GM12875 (cell line): ENCODE measurements around the gene ARPP21.

Source experiments
- H3K4me3 ChIP-seq: one replicate; pipeline ENCODE4 v1.5.1; 2011; ENCODE audit warnings: low read depth, low read length, control low read depth
- TF ChIP-seq, protein P1 (sequence below): IDR thresholded peaks from 2 replicates; pipeline ENCODE4 v1.5.1; 2011; ENCODE audit warnings: low read depth, mild to moderate bottlenecking, control low read depth, inconsistent platforms, low read length, moderate library complexity, borderline replicate concordance; ENCODE audit not compliant: insufficient read depth

ARPP21 gene

DNA sequence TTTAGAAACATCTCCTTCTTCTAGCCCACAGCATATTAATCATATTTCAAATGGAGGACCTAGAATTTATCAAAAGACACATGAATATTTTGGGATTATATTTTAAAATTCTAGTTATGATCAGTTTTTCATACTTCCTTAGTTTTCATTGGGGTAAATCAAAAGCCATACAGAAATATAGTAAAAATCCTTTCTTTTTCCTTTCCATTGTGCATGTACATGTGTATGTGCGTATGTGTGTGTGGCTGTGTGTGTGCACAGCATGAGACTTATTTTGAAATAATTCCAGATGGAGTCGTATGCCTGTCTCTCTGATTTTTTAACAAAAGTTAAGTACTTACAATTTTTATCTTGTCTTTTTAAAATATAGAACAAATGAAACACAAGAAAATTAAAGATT is 94.5 kb downstream of the ARPP21 start:
- no peak overlapping the region for H3K4me3 ChIP-seq
- TF ChIP-seq, protein P1, sequence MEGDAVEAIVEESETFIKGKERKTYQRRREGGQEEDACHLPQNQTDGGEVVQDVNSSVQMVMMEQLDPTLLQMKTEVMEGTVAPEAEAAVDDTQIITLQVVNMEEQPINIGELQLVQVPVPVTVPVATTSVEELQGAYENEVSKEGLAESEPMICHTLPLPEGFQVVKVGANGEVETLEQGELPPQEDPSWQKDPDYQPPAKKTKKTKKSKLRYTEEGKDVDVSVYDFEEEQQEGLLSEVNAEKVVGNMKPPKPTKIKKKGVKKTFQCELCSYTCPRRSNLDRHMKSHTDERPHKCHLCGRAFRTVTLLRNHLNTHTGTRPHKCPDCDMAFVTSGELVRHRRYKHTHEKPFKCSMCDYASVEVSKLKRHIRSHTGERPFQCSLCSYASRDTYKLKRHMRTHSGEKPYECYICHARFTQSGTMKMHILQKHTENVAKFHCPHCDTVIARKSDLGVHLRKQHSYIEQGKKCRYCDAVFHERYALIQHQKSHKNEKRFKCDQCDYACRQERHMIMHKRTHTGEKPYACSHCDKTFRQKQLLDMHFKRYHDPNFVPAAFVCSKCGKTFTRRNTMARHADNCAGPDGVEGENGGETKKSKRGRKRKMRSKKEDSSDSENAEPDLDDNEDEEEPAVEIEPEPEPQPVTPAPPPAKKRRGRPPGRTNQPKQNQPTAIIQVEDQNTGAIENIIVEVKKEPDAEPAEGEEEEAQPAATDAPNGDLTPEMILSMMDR: no peak

DNA sequence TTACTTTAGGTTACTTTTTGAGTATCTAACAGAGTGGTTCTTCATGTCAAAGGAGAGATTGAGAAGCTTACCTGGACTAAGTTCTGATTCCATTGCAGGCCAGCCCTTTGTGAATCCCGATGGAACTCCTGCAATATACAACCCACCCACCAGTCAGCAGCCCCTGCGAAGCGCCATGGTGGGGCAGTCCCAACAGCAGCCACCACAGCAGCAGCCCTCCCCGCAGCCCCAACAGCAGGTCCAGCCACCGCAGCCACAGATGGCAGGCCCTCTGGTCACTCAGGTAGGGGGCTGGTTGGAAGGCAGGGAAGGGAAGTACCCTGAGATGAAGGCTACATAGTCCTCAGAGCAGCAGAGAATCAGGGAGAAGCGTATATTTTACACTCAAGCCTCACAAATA is 97.8 kb downstream of the ARPP21 start:
- no peak overlapping the region for H3K4me3 ChIP-seq
- TF ChIP-seq, protein P1: no peak

DNA sequence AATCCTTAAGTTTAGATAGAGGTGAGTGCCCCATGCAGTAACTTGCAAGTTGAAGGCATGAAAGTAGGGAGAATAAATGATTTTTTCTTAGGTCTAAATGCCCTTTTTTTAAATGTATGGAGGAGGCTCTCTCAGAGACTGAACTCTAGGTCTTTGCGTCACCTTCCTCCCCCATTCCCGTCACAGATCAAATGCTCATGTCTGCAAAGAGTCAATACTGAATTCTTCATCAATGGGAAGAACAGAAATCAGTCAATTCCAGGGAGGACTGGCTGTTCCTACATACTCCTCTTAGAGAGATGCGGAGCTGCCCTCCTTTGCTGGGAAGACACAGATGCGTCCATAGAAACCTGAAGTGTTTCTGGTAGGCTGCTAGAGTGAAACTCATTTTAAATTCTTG is 98.2 kb downstream of the ARPP21 start:
- TF ChIP-seq, protein P1: no peak
- H3K4me3 ChIP-seq: no peak overlapping the region

DNA sequence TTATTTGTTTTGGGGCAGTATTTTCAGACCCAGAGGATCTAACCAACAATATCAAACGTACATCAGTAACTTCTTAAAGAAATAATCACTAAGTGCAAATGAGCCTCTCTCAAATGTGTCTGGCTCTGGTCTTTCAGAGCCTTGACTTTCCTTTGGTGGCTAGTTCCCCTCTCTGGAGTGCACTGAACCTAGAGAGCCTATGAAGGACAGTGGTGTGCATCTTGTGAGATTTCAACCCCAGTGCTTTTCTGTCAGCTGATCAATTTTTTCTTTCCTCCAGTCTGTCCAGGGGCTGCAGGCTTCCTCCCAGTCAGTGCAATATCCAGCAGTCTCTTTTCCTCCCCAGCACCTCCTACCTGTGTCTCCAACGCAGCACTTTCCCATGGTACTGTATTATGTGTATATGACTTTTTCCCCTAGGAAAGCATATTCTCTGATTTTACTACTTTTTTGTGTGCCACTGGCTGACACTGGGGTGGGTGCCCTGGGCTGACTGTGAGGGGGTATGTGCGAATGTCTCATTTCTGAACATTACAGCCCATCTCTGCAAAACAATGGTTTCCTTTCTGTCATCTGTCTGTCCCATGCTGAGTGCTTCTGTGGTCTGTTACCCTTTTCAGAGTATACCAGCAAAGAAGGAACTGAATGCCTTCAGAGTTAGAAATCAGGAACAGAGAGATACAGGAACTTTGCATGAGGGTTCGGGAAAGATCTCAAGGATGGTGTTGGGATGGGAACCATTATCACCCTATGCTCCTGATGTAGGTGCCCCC is 98.8 kb downstream of the ARPP21 start:
- no peak overlapping the region for H3K4me3 ChIP-seq
- TF ChIP-seq, protein P1: no peak

DNA sequence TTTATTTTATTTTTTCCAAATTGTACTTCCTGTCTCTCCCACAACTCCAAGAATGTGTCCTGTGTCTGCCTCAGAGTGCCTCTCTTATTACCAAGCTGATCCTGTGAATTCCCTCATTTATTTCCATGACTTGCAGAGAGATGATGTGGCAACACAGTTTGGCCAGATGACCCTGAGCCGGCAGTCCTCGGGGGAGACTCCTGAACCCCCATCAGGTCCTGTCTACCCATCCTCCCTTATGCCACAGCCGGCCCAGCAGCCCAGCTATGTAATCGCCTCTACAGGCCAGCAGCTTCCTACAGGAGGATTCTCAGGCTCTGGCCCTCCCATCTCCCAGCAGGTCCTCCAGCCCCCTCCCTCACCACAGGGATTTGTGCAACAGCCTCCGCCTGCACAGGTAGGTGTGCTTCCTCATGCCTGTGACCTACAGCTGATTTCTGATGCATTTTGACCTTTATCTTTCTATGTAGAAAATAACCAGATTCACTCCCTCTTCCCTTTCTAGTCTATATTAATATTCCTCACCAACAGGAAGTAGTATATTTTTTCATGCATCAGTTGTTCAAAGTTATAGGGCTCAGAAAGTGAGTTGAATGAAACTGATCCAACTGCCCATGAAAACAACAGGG is 100.0 kb downstream of the ARPP21 start:
- TF ChIP-seq, protein P1: no peak
- no peak overlapping the region for H3K4me3 ChIP-seq

DNA sequence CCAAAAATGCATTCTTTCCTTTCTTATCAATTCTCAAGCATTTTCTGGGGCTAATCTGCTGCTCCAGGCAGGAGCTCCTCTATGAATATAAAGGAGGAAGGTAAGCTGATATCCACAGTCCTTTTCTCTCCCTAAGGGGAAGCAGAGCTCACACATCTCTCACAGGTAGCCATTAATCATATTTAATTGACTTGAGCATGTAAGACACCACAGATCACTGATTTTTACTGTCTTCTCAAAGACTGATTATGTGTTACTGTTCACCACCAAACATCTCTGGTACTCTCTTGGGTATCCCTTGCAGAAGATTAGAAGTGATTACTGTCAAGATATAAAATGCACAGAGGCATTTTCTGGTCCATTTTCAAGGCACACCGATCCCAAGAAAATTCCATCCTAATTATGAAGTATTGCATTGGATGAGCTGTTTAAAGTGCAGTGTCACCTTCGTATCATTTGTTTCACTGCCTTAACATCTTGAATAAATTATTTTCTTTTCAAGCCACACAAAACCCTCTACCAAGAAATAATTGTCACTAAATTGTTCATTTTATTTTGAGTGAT is 100.7 kb downstream of the ARPP21 start:
- TF ChIP-seq, protein P1: no peak
- H3K4me3 ChIP-seq: no peak overlapping the region
